BLaER1 (cell line): ENCODE results near the gene NBEA.

Experiments
- H3K27ac ChIP-seq: shearing (Covaris generic); formaldehyde crosslinking; 2 replicates; pipeline ENCODE4 v1.8.1; 2022
- H3K27me3 ChIP-seq: shearing (Covaris generic); formaldehyde crosslinking; 2 replicates; pipeline ENCODE4 v1.8.1; 2022
- H3K36me3 ChIP-seq: shearing (Covaris generic); formaldehyde crosslinking; 2 replicates; pipeline ENCODE4 v1.8.1; 2022
- H3K4me1 ChIP-seq: shearing (Covaris generic); formaldehyde crosslinking; 2 replicates; pipeline ENCODE4 v1.8.1; 2022
- H3K4me2 ChIP-seq: shearing (Covaris generic); formaldehyde crosslinking; 2 replicates; pipeline ENCODE4 v1.8.1; 2022
- H3K4me3 ChIP-seq: shearing (Covaris generic); formaldehyde crosslinking; 2 replicates; pipeline ENCODE4 v1.8.1; 2022
- H3K9ac ChIP-seq: shearing (Covaris generic); formaldehyde crosslinking; 2 replicates; pipeline ENCODE4 v1.8.1; 2022
- H3K9me3 ChIP-seq: shearing (Covaris generic); formaldehyde crosslinking; 2 replicates; pipeline ENCODE4 v1.8.1; 2022
- H4K20me1 ChIP-seq: shearing (Covaris generic); formaldehyde crosslinking; 2 replicates; pipeline ENCODE4 v1.8.1; 2022
- Cebpa-rat ChIP-seq: shearing (Covaris generic); IDR thresholded peaks from 2 replicates; pipeline ENCODE4 v1.8.1; 2022

Gene NBEA

DNA sequence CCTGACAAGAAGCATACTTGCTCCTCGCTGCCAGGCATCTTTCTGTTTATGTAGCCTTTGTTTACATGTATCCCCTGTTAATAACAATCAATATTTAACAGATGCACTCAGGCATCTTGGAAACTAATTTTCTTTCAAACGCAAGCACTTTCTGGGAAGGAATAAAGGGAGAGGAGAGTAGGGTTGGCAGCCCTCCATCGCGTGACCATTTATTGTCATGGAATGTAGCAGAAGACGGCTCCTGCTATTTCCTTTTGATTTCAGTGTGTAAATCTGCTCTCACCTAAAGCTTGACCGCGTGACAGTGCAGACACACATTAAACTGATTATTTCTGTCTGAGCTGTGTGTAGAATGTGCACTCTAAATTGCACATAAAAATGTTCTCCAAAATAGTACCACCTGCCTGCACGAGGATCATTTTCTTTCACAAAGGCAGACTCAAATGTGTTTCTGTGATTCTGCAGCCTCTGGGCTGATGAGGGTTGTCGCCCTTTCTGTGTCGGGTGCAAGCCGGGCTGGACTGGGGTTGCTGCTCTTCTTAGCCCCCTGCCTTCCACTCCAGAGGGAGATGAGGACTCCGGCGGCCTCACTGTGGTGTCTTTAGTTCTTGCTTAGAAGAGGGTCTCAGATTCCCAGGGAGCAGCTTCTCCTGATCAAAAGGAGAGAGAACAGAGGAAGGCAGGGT is 757.9 kb downstream of the NBEA start:
- no peak overlapping the region for H3K27ac ChIP-seq

DNA sequence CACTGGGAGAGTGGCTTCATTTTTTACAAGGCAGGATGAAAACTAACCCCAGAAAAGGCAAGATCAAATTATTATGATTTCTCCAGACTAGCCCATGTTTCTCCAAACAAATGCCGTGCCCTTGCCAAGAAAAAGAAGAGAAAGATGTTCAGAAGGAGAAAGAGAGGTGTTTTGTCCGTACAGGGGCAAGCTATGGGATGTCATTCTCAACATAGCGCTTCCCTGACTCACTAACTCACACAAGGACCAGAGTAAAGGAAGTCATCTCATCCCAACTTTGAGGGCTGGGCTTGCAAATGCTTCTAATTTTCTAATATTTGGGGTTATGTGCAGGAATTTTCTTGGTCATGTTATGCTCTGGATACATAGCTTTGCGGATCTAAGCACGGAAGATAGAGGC is 758.6 kb downstream of the NBEA start:
- H3K4me1 ChIP-seq: no peaks in the 10 kb centered on the region
- H3K9me3 ChIP-seq: no peaks in the 10 kb centered on the region
- H3K27me3 ChIP-seq: no peaks in the 10 kb centered on the region
- no peak overlapping the region for H3K27ac ChIP-seq
- H4K20me1 ChIP-seq: no peaks in the 10 kb centered on the region
- H3K9ac ChIP-seq: no peak overlapping the region
- no peak for TF ChIP-seq Cebpa-rat
- no peaks in the 10 kb centered on the region for H3K36me3 ChIP-seq
- H3K4me3 ChIP-seq: no peak overlapping the region
- H3K4me2 ChIP-seq: no peak overlapping the region

More for the DNA sequence above, 757.9 kb downstream of the NBEA start:
- no peak overlapping the region for H3K4me3 ChIP-seq
- no peaks in the 10 kb centered on the region for H3K4me1 ChIP-seq
- H3K9me3 ChIP-seq: no peaks in the 10 kb centered on the region
- no peaks in the 10 kb centered on the region for H3K36me3 ChIP-seq
- TF ChIP-seq Cebpa-rat: no peak
- no peaks in the 10 kb centered on the region for H4K20me1 ChIP-seq
- H3K27me3 ChIP-seq: no peaks in the 10 kb centered on the region
- H3K4me2 ChIP-seq: no peak overlapping the region
- H3K9ac ChIP-seq: no peak overlapping the region

DNA sequence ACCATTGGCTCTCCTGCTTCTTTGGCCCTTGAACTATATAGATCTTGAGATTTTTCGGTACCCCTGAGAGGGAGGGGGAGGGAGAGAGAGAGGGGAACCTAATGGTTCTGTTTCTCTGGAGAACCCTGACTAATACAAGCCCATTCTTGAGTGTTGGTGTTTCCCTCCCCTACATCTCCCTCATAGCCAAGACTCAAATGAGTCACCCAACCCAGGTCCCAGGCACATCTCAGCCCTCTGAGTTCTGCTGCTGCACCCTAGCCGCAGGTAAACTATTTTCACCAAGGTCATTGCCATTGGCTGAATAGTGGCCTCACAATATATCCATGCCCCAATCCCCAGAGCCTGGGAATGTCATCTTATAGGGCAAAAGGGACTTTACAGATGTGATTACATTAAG is 760.2 kb downstream of the NBEA start:
- no peaks in the 10 kb centered on the region for H3K27me3 ChIP-seq
- H3K4me3 ChIP-seq: no peak overlapping the region
- no peaks in the 10 kb centered on the region for H4K20me1 ChIP-seq
- H3K27ac ChIP-seq: no peak overlapping the region
- no peaks in the 10 kb centered on the region for H3K9me3 ChIP-seq
- H3K9ac ChIP-seq: no peak overlapping the region
- TF ChIP-seq Cebpa-rat: no peak
- H3K36me3 ChIP-seq: no peaks in the 10 kb centered on the region
- no peak overlapping the region for H3K4me2 ChIP-seq
- H3K4me1 ChIP-seq: no peaks in the 10 kb centered on the region

DNA sequence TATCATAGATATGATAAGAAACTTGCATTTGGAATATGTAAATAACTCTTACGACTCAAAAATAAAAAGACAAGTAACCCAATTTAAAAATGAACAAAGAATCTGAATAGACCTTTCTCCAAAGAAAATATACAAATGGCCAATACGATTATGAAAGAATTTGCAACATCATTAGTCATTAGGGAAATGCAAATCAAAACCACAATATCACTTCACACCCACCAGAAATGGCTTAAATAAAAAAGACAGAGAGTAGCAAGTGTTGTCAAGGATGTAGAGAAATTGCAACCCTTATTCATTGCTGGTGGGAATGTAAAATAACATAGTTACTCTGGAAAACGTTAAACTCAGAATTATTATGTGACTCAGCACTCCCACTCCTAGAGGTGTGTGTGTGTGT is 761.0 kb downstream of the NBEA start:
- Histone ChIP-seq H3K36me3 (no peaks in the 10 kb centered on the region), H3K27me3 (no peaks in the 10 kb centered on the region), H3K4me2 (no peak overlapping the region), H3K9ac (no peak overlapping the region), H3K4me3 (no peak overlapping the region), H3K9me3 (no peaks in the 10 kb centered on the region), H4K20me1 (no peaks in the 10 kb centered on the region), H3K27ac (no peak overlapping the region), H3K4me1 (no peaks in the 10 kb centered on the region)
- no peak for TF ChIP-seq Cebpa-rat

DNA sequence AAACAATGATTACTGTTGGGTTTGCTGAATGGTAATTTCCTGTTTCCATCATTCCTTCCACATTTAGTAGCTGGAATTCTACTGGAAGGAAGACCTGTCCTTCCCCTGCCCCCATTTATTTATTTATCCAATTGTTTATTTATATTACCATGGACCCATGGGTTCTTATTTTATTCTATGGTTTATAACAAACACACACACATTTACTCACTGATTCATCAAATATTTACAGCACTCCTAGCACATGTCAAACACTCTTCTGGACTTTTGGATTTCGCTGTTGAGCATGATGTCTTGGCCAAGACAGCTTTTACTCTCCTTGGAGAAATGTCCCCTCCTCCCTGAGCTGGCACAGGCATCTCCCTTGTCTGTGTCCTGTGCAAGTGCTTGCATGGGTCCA is 762.3 kb downstream of the NBEA start:
- H4K20me1 ChIP-seq: no peaks in the 10 kb centered on the region
- H3K27ac ChIP-seq: no peak overlapping the region
- H3K4me3 ChIP-seq: no peak overlapping the region
- no peaks in the 10 kb centered on the region for H3K36me3 ChIP-seq
- no peak overlapping the region for H3K9ac ChIP-seq
- H3K9me3 ChIP-seq: no peaks in the 10 kb centered on the region
- no peaks in the 10 kb centered on the region for H3K4me1 ChIP-seq
- no peaks in the 10 kb centered on the region for H3K27me3 ChIP-seq
- H3K4me2 ChIP-seq: no peak overlapping the region
- no peak for TF ChIP-seq Cebpa-rat

DNA sequence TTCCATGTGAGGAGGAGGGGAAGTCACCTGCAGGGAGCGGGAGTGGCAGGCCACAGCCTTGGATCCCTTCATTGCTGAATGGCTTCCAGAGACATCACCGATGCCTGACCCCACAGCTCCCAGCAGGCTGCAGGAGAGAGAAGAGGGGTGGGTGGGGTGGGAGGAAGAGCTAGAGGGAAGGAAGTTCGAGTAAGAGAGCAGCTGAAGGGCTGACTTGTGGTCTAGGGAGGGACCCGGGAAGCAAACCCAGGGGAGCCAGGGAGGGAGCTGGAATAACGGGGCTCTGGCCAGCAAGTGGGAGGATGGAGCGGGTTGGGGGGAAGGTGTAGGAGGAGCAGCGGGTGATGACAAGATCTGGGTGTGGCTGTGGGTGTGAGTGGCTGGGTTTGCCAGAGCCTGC is 764.2 kb downstream of the NBEA start:
- no peaks in the 10 kb centered on the region for H3K4me1 ChIP-seq
- H3K36me3 ChIP-seq: no peaks in the 10 kb centered on the region
- H3K4me3 ChIP-seq: no peak overlapping the region
- H3K9me3 ChIP-seq: no peaks in the 10 kb centered on the region
- H3K9ac ChIP-seq: no peak overlapping the region
- no peak overlapping the region for H3K4me2 ChIP-seq
- TF ChIP-seq Cebpa-rat: no peak
- no peaks in the 10 kb centered on the region for H4K20me1 ChIP-seq
- no peaks in the 10 kb centered on the region for H3K27me3 ChIP-seq
- H3K27ac ChIP-seq: no peak overlapping the region

DNA sequence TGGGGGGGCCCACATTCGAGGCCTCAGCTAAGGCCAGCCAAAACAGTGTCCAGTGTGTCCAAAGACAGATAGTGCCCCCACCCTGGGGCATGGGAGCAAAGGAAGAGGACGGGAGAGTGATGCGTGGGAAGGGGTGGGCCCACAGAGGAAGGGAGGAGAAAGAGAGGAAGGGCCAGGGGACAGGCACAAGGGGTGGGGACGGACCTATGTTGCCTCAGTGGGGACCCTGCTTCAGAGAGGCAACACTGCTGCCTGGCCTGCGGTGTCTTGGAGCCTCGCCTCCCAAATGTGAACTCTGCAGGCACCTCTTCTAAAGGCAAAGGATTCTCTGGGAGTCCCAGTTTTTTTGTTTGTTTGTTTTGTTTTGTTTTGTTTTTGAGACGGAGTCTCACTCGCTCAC is 764.7 kb downstream of the NBEA start:
- TF ChIP-seq Cebpa-rat: no peak
- Histone ChIP-seq H3K27me3 (no peaks in the 10 kb centered on the region), H3K4me3 (no peak overlapping the region)

DNA sequence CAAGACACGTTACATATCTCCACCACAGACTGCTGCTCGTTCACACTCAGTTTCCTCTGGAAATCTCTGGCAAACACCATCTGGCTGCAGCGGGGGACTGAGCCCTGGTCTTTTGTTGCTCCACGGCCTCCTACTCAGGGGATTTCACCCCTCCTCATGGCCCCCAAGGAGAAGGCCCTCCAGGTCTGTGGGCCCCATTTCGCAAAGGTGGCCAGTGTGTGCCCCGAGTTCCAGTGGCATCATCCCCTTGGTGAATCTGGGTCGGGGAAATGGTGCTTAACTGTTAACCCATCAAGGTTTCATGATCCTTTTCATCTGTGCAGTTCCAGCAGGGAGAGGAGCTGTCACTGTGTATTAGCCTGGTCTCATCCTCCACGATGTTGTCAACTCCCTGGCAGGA is 769.8 kb downstream of the NBEA start:
- no peak overlapping the region for H3K27ac ChIP-seq
- H3K4me1 ChIP-seq: peaks cover 8% of the 10 kb centered on the region
- TF ChIP-seq Cebpa-rat: no peak

More for the DNA sequence above, 764.7 kb downstream of the NBEA start:
- H3K27ac ChIP-seq: no peak overlapping the region
- no peaks in the 10 kb centered on the region for H3K9me3 ChIP-seq
- H3K4me1 ChIP-seq: no peaks in the 10 kb centered on the region
- H4K20me1 ChIP-seq: no peaks in the 10 kb centered on the region
- H3K9ac ChIP-seq: no peak overlapping the region
- H3K4me2 ChIP-seq: no peak overlapping the region
- H3K36me3 ChIP-seq: no peaks in the 10 kb centered on the region

DNA sequence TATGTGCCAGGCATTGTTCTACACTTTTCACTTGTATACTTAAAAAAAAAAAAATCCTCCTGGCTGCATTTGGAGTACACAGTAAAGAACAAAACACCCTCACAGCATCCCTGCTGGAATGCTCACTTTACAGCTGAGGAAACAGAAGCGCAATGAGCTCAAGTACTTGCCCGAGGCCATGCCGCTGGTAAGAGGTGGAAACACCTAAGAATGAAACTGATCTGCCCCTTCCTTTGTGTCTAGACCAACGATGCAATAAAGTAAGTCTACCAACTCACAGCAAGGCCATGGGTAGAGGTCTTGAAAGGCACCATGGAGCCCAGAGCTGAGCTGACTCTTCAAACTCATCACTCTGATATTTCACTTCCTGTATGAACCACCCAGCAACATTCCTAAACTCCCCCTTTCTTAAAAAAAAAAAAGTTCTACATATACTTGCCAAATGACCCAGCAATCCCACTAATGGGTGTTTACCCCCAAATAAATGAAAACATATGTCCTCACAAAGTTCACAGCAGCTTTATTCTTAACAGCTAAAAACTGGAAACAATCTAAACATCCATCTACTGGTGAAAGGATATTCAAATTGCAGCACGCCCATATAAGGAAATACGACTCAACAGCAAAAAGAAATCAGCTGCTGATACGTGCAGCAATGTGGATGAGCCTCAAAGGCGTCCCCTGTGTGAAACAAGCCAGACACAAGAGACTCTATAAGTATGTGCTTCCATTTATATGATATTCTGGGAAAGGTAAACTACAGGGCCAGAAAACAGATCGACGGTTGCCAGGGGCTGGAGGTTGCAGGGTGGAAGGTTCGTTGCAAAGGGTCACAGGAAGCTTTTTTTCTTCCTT is 771.1 kb downstream of the NBEA start:
- Histone ChIP-seq H3K36me3 (no peaks in the 10 kb centered on the region), H3K27me3 (no peaks in the 10 kb centered on the region), H3K4me1 (peaks cover 8% of the 10 kb centered on the region), H3K27ac (no peak overlapping the region), H3K9me3 (no peaks in the 10 kb centered on the region), H3K4me2 (no peak overlapping the region), H3K4me3 (no peak overlapping the region), H3K9ac (no peak overlapping the region), H4K20me1 (no peaks in the 10 kb centered on the region)
- TF ChIP-seq Cebpa-rat: no peak

More for the DNA sequence above, 769.8 kb downstream of the NBEA start:
- H3K9ac ChIP-seq: no peak overlapping the region
- no peaks in the 10 kb centered on the region for H4K20me1 ChIP-seq
- no peaks in the 10 kb centered on the region for H3K36me3 ChIP-seq
- H3K4me2 ChIP-seq: no peak overlapping the region
- H3K9me3 ChIP-seq: no peaks in the 10 kb centered on the region
- H3K4me3 ChIP-seq: no peak overlapping the region
- no peaks in the 10 kb centered on the region for H3K27me3 ChIP-seq

DNA sequence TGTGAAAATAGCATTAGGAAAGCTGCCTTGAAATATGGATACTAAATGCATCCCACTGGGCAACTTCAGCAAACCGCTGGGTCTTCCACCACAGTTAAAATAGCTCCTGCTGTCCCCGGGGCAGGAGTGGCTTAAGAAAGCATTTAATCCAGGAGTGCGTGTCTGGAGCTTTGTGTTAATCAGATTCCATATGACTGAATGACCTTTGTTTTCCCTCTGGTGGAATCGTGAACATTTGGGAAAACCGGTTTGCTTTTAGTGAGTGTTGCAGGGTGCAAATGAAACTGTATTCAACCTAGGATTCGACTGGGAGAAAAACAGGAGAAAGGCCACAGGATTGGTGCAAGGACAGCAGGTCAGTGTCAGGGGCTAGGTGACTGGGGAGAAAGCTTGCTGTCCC is 772.1 kb downstream of the NBEA start:
- Histone ChIP-seq H3K36me3 (no peaks in the 10 kb centered on the region), H3K9ac (no peak overlapping the region), H3K27ac (no peak overlapping the region), H3K4me3 (no peak overlapping the region), H3K9me3 (no peaks in the 10 kb centered on the region), H3K27me3 (no peaks in the 10 kb centered on the region), H3K4me2 (no peak overlapping the region), H3K4me1 (peaks cover 8% of the 10 kb centered on the region), H4K20me1 (no peaks in the 10 kb centered on the region)
- no peak for TF ChIP-seq Cebpa-rat
